SK-N-SH (cell line): ENCODE data around the gene MUC5AC. TPM values are rescaled to one million over a fixed set of nuclear protein-coding genes. Genes with fewer than 3 reads are reported as not detected.

Experiments used
- CTCF ChIA-PET: fragments of 300-600, 350-600 bp; formaldehyde crosslinking; extraction: SDS; loops from one replicate; lab custom pipeline; 2021; lab: Yijun Ruan, JAX
- POLR2A ChIA-PET: fragments of 350-600 bp; sonication (Branson Sonifier 250); formaldehyde crosslinking; extraction: SDS; loops from one replicate; lab custom pipeline; 2020; ENCODE audit warnings: antibody characterized with exemption, inconsistent platforms; lab: Yijun Ruan, JAX
- DNase-seq: peaks from one replicate; pipeline ENCODE4 v3.0.0; 2012
- H2AFZ ChIP-seq: fragments of 200-600 bp; sonication (generic); 2 replicates; pipeline ENCODE4 v1.8.1; 2016; ENCODE audit warnings: antibody characterized with exemption, mild to moderate bottlenecking, low read depth
- H3F3A ChIP-seq: fragments of 200-600 bp; sonication (generic); replicated peaks from 2 replicates; pipeline ENCODE3; 2016; ENCODE audit warnings: antibody characterized with exemption, mild to moderate bottlenecking; ENCODE audit not compliant: insufficient read depth
- H3K27ac ChIP-seq, 2 experiments: fragments of 200-500 bp in 1 of 2; fragments of 200-600 bp in 1 of 2; sonication (Bioruptor generic) in 1 of 2; sonication (generic), shearing (Covaris generic) in 1 of 2; 2 replicates each; pipeline versions ENCODE4 v1.5.1 to v1.6.1; 2014 to 2016; ENCODE audit warnings: low read depth in 2 of 2, inconsistent platforms in 1 of 2, low read length in 1 of 2, mild to moderate bottlenecking in 1 of 2, mixed read lengths in 1 of 2
- H3K27me3 ChIP-seq: fragments of 200-600 bp; sonication (generic), shearing (Covaris generic); 2 replicates; pipeline ENCODE4 v1.6.1; 2016; ENCODE audit warnings: mixed run types; ENCODE audit not compliant: insufficient read depth
- H3K36me3 ChIP-seq, 2 experiments: fragments of 200-500 bp in 1 of 2; fragments of 200-600 bp in 1 of 2; sonication (Bioruptor generic) in 1 of 2; sonication (generic) in 1 of 2; replicated peaks in 1 of 2; 2 replicates each; pipeline versions ENCODE3 to v1.5.1; 2014 to 2016; ENCODE audit warnings: low read length in 1 of 2, mild to moderate bottlenecking in 1 of 2; ENCODE audit not compliant: insufficient read depth in 2 of 2, control insufficient read depth in 1 of 2
- H3K4me1 ChIP-seq, 2 experiments: fragments of 200-500 bp in 1 of 2; fragments of 200-600 bp in 1 of 2; sonication (Bioruptor generic) in 1 of 2; sonication (generic), shearing (Covaris generic) in 1 of 2; 2 replicates each; pipeline versions ENCODE4 v1.5.1 to v1.6.1; 2014 to 2016; ENCODE audit warnings: low read depth in 1 of 2, low read length in 1 of 2, mixed run types in 1 of 2; ENCODE audit not compliant: insufficient read depth in 2 of 2, control insufficient read depth in 1 of 2
- H3K4me2 ChIP-seq: fragments of 200-600 bp; sonication (generic), shearing (Covaris generic); 2 replicates; pipeline ENCODE4 v1.6.1; 2017; ENCODE audit warnings: mixed run types
- H3K4me3 ChIP-seq, 2 experiments: fragments of 200-500 bp in 1 of 2; fragments of 200-600 bp in 1 of 2; sonication (Bioruptor generic) in 1 of 2; sonication (generic), shearing (Covaris generic) in 1 of 2; 2 replicates each; pipeline versions ENCODE4 v1.5.1 to v1.8.1; 2014 to 2016; ENCODE audit warnings: low read depth in 2 of 2, inconsistent platforms in 1 of 2, low read length in 1 of 2, mild to moderate bottlenecking in 1 of 2, mixed read lengths in 1 of 2, moderate library complexity in 1 of 2
- H3K79me2 ChIP-seq: fragments of 200-600 bp; sonication (generic); 2 replicates; pipeline ENCODE4 v1.8.1; 2017; ENCODE audit warnings: mild to moderate bottlenecking; ENCODE audit not compliant: insufficient read depth
- H3K9ac ChIP-seq: fragments of 200-600 bp; sonication (generic); 2 replicates; pipeline ENCODE4 v1.6.1; 2017; ENCODE audit warnings: mixed run types
- H3K9me2 ChIP-seq: fragments of 200-600 bp; sonication (generic); 2 replicates; pipeline ENCODE4 v1.6.1; 2017; ENCODE audit warnings: mixed run types
- H3K9me3 ChIP-seq: fragments of 200-600 bp; sonication (generic); 2 replicates; pipeline ENCODE4 v1.6.1; 2017; ENCODE audit warnings: mixed run types, mild to moderate bottlenecking, moderate library complexity
- H4K20me1 ChIP-seq: fragments of 200-600 bp; sonication (generic); 2 replicates; pipeline ENCODE4 v1.6.1; 2017; ENCODE audit warnings: mild to moderate bottlenecking, mixed run types; ENCODE audit not compliant: insufficient read depth
- CTCF ChIP-seq: fragments of 200-600 bp; sonication (generic); IDR thresholded peaks from 2 replicates; pipeline ENCODE4 v1.6.1; 2017; ENCODE audit warnings: antibody characterized with exemption, mild to moderate bottlenecking, moderate library complexity
- ELF1 ChIP-seq: IDR thresholded peaks from 2 replicates; pipeline ENCODE4 v1.4.0; 2012
- EP300 ChIP-seq, 2 experiments: IDR thresholded peaks; 2 replicates each; pipeline versions ENCODE4 v1.4.0 to v1.6.1; 2012; ENCODE audit warnings: borderline replicate concordance in 1 of 2, low read depth in 1 of 2, low read length in 1 of 2
- FOSL2 ChIP-seq: IDR thresholded peaks from 2 replicates; pipeline ENCODE4 v1.4.0; 2012; ENCODE audit warnings: low read depth, mild to moderate bottlenecking, moderate library complexity, borderline replicate concordance
- FOXJ3 ChIP-seq: sonication (generic); formaldehyde crosslinking; IDR thresholded peaks from 2 replicates; pipeline ENCODE4 v1.5.1; 2020; ENCODE audit warnings: mild to moderate bottlenecking, missing genetic modification reagents
- GATA2 ChIP-seq: sonication (generic); formaldehyde crosslinking; IDR thresholded peaks from 2 replicates; pipeline ENCODE4 v1.5.0; 2020; ENCODE audit warnings: mild to moderate bottlenecking, missing genetic modification reagents
- MEF2A ChIP-seq: IDR thresholded peaks from 2 replicates; pipeline ENCODE4 v1.4.0; 2012; ENCODE audit warnings: low read depth, borderline replicate concordance
- MXI1 ChIP-seq: IDR thresholded peaks from 2 replicates; pipeline ENCODE4 v1.6.1; 2012; ENCODE audit warnings: mild to moderate bottlenecking, low read depth, low read length, improper control_type of control experiment
- NRF1 ChIP-seq: IDR thresholded peaks from 2 replicates; pipeline ENCODE4 v1.6.1; 2012; ENCODE audit warnings: low read depth, mild to moderate bottlenecking, low read length
- PBX3 ChIP-seq: IDR thresholded peaks from 2 replicates; pipeline ENCODE4; 2012
- POLR2AphosphoS5 ChIP-seq: IDR thresholded peaks from 2 replicates; pipeline ENCODE4 v1.6.1; 2012; ENCODE audit warnings: low read depth, low read length
- RAD21 ChIP-seq: IDR thresholded peaks from 2 replicates; pipeline ENCODE4 v1.6.1; 2012; ENCODE audit warnings: mild to moderate bottlenecking, low read length
- SIN3A ChIP-seq: IDR thresholded peaks from 2 replicates; pipeline ENCODE4 v1.6.1; 2012; ENCODE audit warnings: low read depth, mild to moderate bottlenecking, low read length, moderate library complexity, borderline replicate concordance
- SMC3 ChIP-seq: IDR thresholded peaks from 2 replicates; pipeline ENCODE4 v1.6.1; 2012; ENCODE audit warnings: low read depth, low read length, improper control_type of control experiment
- TAF1 ChIP-seq: IDR thresholded peaks from 2 replicates; pipeline ENCODE4 v1.6.1; 2012; ENCODE audit warnings: low read depth, mild to moderate bottlenecking, low read length, moderate library complexity, borderline replicate concordance
- TEAD4 ChIP-seq: IDR thresholded peaks from 2 replicates; pipeline ENCODE4 v1.4.0; 2012; ENCODE audit warnings: mild to moderate bottlenecking, borderline replicate concordance; ENCODE audit not compliant: insufficient read depth
- USF1 ChIP-seq: IDR thresholded peaks from 2 replicates; pipeline ENCODE4 v1.4.0; 2012; ENCODE audit warnings: low read depth, borderline replicate concordance
- YY1 ChIP-seq: IDR thresholded peaks from 2 replicates; pipeline ENCODE4 v1.4.0; 2012; ENCODE audit warnings: low read depth, mild to moderate bottlenecking
- ZBTB33 ChIP-seq: IDR thresholded peaks from 2 replicates; pipeline ENCODE4 v1.4.0; 2012; ENCODE audit warnings: low read depth, borderline replicate concordance
- WGBS: methylation state at CpG from one replicate; pipeline ENCODE4 v1.1.6; 2017; ENCODE audit warnings: low lambda C conversion rate; 5-methylcytosine and 5-hydroxymethylcytosine counted together
- polyA plus RNA-seq, 3 experiments: library from polyadenylated mRNA; depleted of rRNA; stranded (reverse); fragments of >200 nt; gene quantifications; 2 replicates each; pipeline ENCODE4 v1.2.3, GENCODE V29; 2012

Gene MUC5AC
- polyA plus RNA-seq, 1 of the 3 experiments (the other 2 are of a cell fraction) = not detected

- CTCF ChIA-PET = interaction anchor here (3.2 kb wide), 1 partner anchor 32 kb away, joined by 8 read pairs; no protein-coding TSS in a partner anchor
- DNase-seq = peak; percentile 29
- POLR2A ChIA-PET = no interaction called here
Observed at GRCh38 chr11:1234771-1235305, 77.1 kb downstream of the MUC5AC start.

GRCh38 chr11:1235306-1235900 is 77.7 kb downstream of the MUC5AC start:
- POLR2A ChIA-PET = no interaction called here
- peak; percentile 26 for DNase-seq
- Histone ChIP-seq H3K9ac (no peak overlapping the region), H3K79me2 (no peaks in the 10 kb centered on the region), H2AFZ (no peak overlapping the region), H3K4me3 (no peak overlapping the region), H3K4me1 (peaks cover 0 to 2% of the 10 kb centered on the region in 2 experiments; a peak in 1 of 4 replicates), H3K36me3 (no peaks in the 10 kb centered on the region), H3K27me3 (no peaks in the 10 kb centered on the region), H3K9me2 (no peaks in the 10 kb centered on the region), H3F3A (no peaks in the 10 kb centered on the region), H3K9me3 (no peaks in the 10 kb centered on the region), H4K20me1 (no peaks in the 10 kb centered on the region), H3K4me2 (no peak overlapping the region), H3K27ac (no peak overlapping the region)
- CTCF ChIA-PET = interaction anchor here (3.2 kb wide), 1 partner anchor 33 kb away, joined by 8 read pairs; no protein-coding TSS in a partner anchor
- 62% methylated on average over 9 of the region's 23 CpGs for WGBS
- TF ChIP-seq MEF2A = no peak
- no peak for TF ChIP-seq RAD21
- TF ChIP-seq USF1 = no peak
- no peak for TF ChIP-seq FOXJ3 (CRISPR knock-in tag)
- no peak for TF ChIP-seq TAF1
- TF ChIP-seq POLR2AphosphoS5 = no peak
- TF ChIP-seq EP300 (IDR thresholded peaks at IDR 0.05; ENCODE audit: borderline replicate concordance in 1 of 2, low read depth in 1 of 2, low read length in 1 of 2) = no peak
- TF ChIP-seq YY1 = no peak
- no peak for TF ChIP-seq NRF1
- TF ChIP-seq CTCF = no peak
- no peak for TF ChIP-seq SIN3A
- TF ChIP-seq FOSL2 = no peak
- no peak for TF ChIP-seq SMC3
- TF ChIP-seq ELF1 = no peak
- no peak for TF ChIP-seq ZBTB33

More at GRCh38 chr11:1234771-1235305, 77.1 kb downstream of the MUC5AC start:
- Histone ChIP-seq H3K27ac (no peak overlapping the region), H3K27me3 (no peaks in the 10 kb centered on the region), H3K9ac (no peak overlapping the region), H2AFZ (no peak overlapping the region), H3K36me3 (no peaks in the 10 kb centered on the region), H3F3A (no peaks in the 10 kb centered on the region), H3K79me2 (no peaks in the 10 kb centered on the region), H3K4me3 (no peak overlapping the region), H3K9me2 (no peaks in the 10 kb centered on the region), H4K20me1 (no peaks in the 10 kb centered on the region), H3K4me1 (peaks cover 0 to 2% of the 10 kb centered on the region in 2 experiments; a peak in 1 of 4 replicates), H3K4me2 (no peak overlapping the region), H3K9me3 (no peaks in the 10 kb centered on the region)
- 80% methylated on average over 10 of the region's 23 CpGs for WGBS
- TF ChIP-seq MXI1 = no peak
- TF ChIP-seq PBX3 = no peak
- no peak for TF ChIP-seq RAD21
- TF ChIP-seq TEAD4 = no peak
- TF ChIP-seq GATA2 = no peak
